Endothelial cell of umbilical vein (primary cell): ENCODE measurements around the gene FARP1. TPM values are rescaled to one million over a fixed set of nuclear protein-coding genes. Genes with fewer than 3 reads are reported as not detected.

ENCODE experiments used
- BruUV-seq: library from RNA; stranded (reverse); fragments of 400-500 nt; replicated peaks from 2 replicates; lab custom pipeline; 2021; lab: Mats Ljungman, UMichigan
- CTCF ChIA-PET: fragments of 300-600, 350-600 bp; sonication (Branson Sonifier 250); formaldehyde crosslinking; loops from one replicate; lab custom pipeline; 2021; ENCODE audit warnings: antibody characterized with exemption, inconsistent platforms; lab: Charles Lee
- POLR2A ChIA-PET: fragments of 300-600, 350-600 bp; sonication (Branson Sonifier 250); formaldehyde crosslinking; loops from one replicate; lab custom pipeline; 2021; ENCODE audit warnings: antibody characterized with exemption, inconsistent platforms; lab: Charles Lee
- DNase-seq: peaks from one replicate; pipeline ENCODE4 v3.0.0-alpha.2; 2011; ENCODE audit warnings: low read depth, low spot score
- FAIRE-seq: peaks from 2 replicates; lab custom pipeline; 2011; peaks lifted over from hg19 to GRCh38; lab: Jason Lieb, UNC
- H2AFZ ChIP-seq: 2 replicates; pipeline ENCODE4 v1.6.0; 2012; ENCODE audit warnings: low read depth, low read length, control low read depth, inconsistent platforms
- H3K27ac ChIP-seq: 2 replicates; pipeline ENCODE4 v1.5.1; 2011; ENCODE audit warnings: low read depth, mild to moderate bottlenecking, control low read depth, low read length, moderate library complexity; ENCODE audit not compliant: insufficient read depth
- H3K27me3 ChIP-seq, 2 experiments: 2 replicates each; pipeline versions ENCODE4 v1.6.0 to v1.6.1; 2011; ENCODE audit warnings: low read length in 2 of 2, mixed read lengths in 1 of 2; ENCODE audit not compliant: control insufficient read depth in 2 of 2, insufficient read depth in 2 of 2
- H3K36me3 ChIP-seq, 2 experiments: 2 replicates in 1 of 2; 3 replicates in 1 of 2; pipeline ENCODE4 v1.5.1; 2011; ENCODE audit warnings: low read length in 2 of 2, mild to moderate bottlenecking in 1 of 2, moderate library complexity in 1 of 2; ENCODE audit not compliant: control insufficient read depth in 2 of 2, insufficient read depth in 2 of 2; ENCODE audit errors: extremely low read depth in 1 of 2
- H3K4me1 ChIP-seq: 3 replicates; pipeline ENCODE4 v1.5.1; 2011; ENCODE audit warnings: mild to moderate bottlenecking, low read length; ENCODE audit not compliant: control insufficient read depth, insufficient read depth; ENCODE audit errors: extremely low read depth
- H3K4me2 ChIP-seq: 2 replicates; pipeline ENCODE4 v1.6.1; 2011; ENCODE audit warnings: low read length, control low read depth, mixed read lengths; ENCODE audit not compliant: insufficient read depth
- H3K4me3 ChIP-seq, 3 experiments: fragments of 200-600 bp in 1 of 3; sonication (generic), shearing (Covaris generic) in 1 of 3; replicated peaks in 1 of 3; 2 replicates each; pipeline ENCODE4 v1.5.1; 2011 to 2016; ENCODE audit warnings: control low read depth in 3 of 3, low read length in 3 of 3, mild to moderate bottlenecking in 2 of 3, inconsistent platforms in 1 of 3, low read depth in 1 of 3, moderate library complexity in 1 of 3; ENCODE audit not compliant: insufficient read depth in 1 of 3
- H3K79me2 ChIP-seq: 2 replicates; pipeline ENCODE4 v1.6.0; 2012; ENCODE audit warnings: low read length, inconsistent platforms; ENCODE audit not compliant: control insufficient read depth, insufficient read depth
- H3K9ac ChIP-seq: replicated peaks from 2 replicates; pipeline ENCODE3; 2011; ENCODE audit warnings: low read length, control low read depth; ENCODE audit not compliant: insufficient read depth; ENCODE audit errors: extremely low read depth
- H3K9me1 ChIP-seq: replicated peaks from 3 replicates; pipeline ENCODE4 v1.6.0; 2011; ENCODE audit warnings: mild to moderate bottlenecking, low read length; ENCODE audit not compliant: control insufficient read depth, insufficient read depth; ENCODE audit errors: extremely low read depth
- H3K9me3 ChIP-seq: replicated peaks from 2 replicates; pipeline ENCODE4 v1.5.1; 2012; ENCODE audit warnings: low read length, inconsistent platforms; ENCODE audit not compliant: control insufficient read depth, insufficient read depth
- H4K20me1 ChIP-seq: replicated peaks from 2 replicates; pipeline ENCODE3; 2011; ENCODE audit warnings: mild to moderate bottlenecking, low read length; ENCODE audit not compliant: control insufficient read depth, insufficient read depth; ENCODE audit errors: extremely low read depth
- EZH2 ChIP-seq: IDR thresholded peaks from 2 replicates; pipeline ENCODE4 v1.6.1; 2012; ENCODE audit warnings: borderline replicate concordance, low read depth, mild to moderate bottlenecking, moderate library complexity, low read length, inconsistent platforms; ENCODE audit not compliant: severe bottlenecking
- FOS ChIP-seq: IDR thresholded peaks from 2 replicates; pipeline ENCODE4 v1.6.1; 2011; ENCODE audit warnings: mild to moderate bottlenecking, low read length, moderate library complexity, borderline replicate concordance; ENCODE audit not compliant: insufficient read depth
- GATA2 ChIP-seq: IDR thresholded peaks from 2 replicates; pipeline ENCODE4 v1.7.0; 2011; ENCODE audit warnings: low read depth, mild to moderate bottlenecking, moderate library complexity, mixed read lengths, low read length; ENCODE audit not compliant: insufficient read length, insufficient read depth
- JUN ChIP-seq: IDR thresholded peaks from 2 replicates; pipeline ENCODE4 v1.6.1; 2011; ENCODE audit warnings: borderline replicate concordance, low read depth; ENCODE audit not compliant: insufficient read length, insufficient read depth
- MAX ChIP-seq: IDR thresholded peaks from 2 replicates; pipeline ENCODE4 v1.6.1; 2011; ENCODE audit not compliant: insufficient read depth, insufficient read length
- MYC ChIP-seq: IDR thresholded peaks from one replicate; pipeline ENCODE4 v1.6.1; 2011; ENCODE audit warnings: mild to moderate bottlenecking, low read depth, low read length
- POLR2A ChIP-seq: IDR thresholded peaks from 2 replicates; pipeline ENCODE4 v1.6.1; 2012; ENCODE audit warnings: low read depth, mild to moderate bottlenecking, control low read depth, low read length
- POLR2AphosphoS5 ChIP-seq: IDR thresholded peaks from 2 replicates; pipeline ENCODE4 v1.6.1; 2012; ENCODE audit warnings: low read depth, mild to moderate bottlenecking, control low read depth, low read length, moderate library complexity; ENCODE audit not compliant: insufficient read depth
- dilution Hi-C: fragments of 300-500 bp; cut with MboI; formaldehyde crosslinking; loops from one replicate; pipeline ENCODE4 v1.15.0; 2019; ENCODE audit warnings: low sequenced_read_pairs; ENCODE audit not compliant: extremely low pct_ligation_motif_present
- intact Hi-C: fragments of 100-400 bp; cut with micrococcal nuclease; formaldehyde crosslinking; loops from one replicate; pipeline ENCODE4 v1.10.0; 2022
- polyA plus RNA-seq, 4 experiments: library from polyadenylated mRNA; depleted of rRNA in 3 of 4; stranded (reverse) in 3 of 4; unstranded in 1 of 4; fragments of >200 nt; gene quantifications; 2 replicates each; pipeline versions ENCODE4 v1.2.1 to v1.2.3, GENCODE V29; 2011 to 2012; ENCODE audit warnings: missing spikeins in 1 of 4
- total RNA-seq: library from RNA; stranded (reverse); gene quantifications from 2 replicates; pipeline ENCODE4 v1.2.3, GENCODE V29; 2021
- TF ChIP-seq, protein P1 (sequence below), 2 donors: IDR thresholded peaks; 1 replicate in 1 of 2; 2 replicates in 1 of 2; pipeline ENCODE4 v1.5.1; 2011; ENCODE audit warnings: low read length in 2 of 2, mild to moderate bottlenecking in 2 of 2, moderate library complexity in 2 of 2, control low read depth in 1 of 2, inconsistent platforms in 1 of 2, low read depth in 1 of 2; ENCODE audit not compliant: insufficient read depth in 1 of 2; ENCODE audit errors: extremely low read depth in 1 of 2

Gene FARP1
- total and polyA plus RNA-seq, 2 donors (not counting 3 experiments of a cell fraction or from before 2014, with no cell fraction given) = 19.0 to 77.7 TPM

DNA sequence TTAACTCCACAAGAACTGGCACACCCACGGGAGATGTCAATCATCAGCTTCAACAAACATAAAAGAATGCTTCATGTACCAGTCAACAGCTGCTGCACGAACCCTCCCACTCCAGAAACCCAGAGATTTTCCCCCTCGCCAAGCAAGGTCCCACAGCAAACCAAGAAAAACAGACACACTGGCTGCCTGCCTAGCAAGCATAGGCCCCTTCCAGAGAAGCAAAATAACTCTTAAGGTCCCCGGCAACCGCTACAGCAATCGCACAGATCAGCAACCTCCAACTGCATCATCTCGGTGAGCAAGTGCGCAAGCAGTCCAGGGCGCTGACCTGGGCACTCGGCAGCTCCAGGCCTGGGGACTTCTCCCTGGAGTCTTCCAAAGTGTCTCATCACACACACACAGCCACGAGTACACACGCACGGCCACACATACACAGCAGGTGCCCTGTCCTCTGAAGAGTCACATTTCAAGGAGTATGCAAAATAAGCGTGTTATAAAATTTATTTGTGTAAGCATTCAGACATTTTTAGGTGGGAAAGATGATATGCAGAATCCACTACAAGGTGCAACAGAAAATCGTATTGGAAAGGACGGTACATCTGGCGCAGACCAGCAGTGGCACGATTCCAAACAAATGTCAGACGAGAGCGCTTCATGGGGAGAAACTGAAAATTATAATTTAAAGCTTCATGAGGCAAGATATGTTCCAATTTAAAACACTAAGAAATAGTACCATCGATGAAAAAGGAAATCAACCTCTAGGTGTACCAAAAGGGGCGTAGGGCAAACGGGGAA, 309.0 kb downstream of the FARP1 start:
- dilution Hi-C loops = no loop called here
- DNase-seq (no peak), FAIRE-seq (no peak)
- Histone ChIP-seq H2AFZ (no peak overlapping the region), H3K9ac (no peak overlapping the region), H3K36me3 (peaks cover 6 to 33% of the 10 kb centered on the region in 2 experiments), H3K4me1 (no peaks in the 10 kb centered on the region), H3K9me1 (no peaks in the 10 kb centered on the region), H3K4me2 (no peak overlapping the region), H3K4me3 (no peak overlapping the region), H4K20me1 (no peaks in the 10 kb centered on the region), H3K27ac (no peak overlapping the region), H3K9me3 (no peaks in the 10 kb centered on the region), H3K79me2 (no peaks in the 10 kb centered on the region), H3K27me3 (no peaks in the 10 kb centered on the region)
- POLR2A ChIA-PET = interaction anchor here (1.8 kb wide), 1 partner anchor 126 kb away, joined by 4 read pairs; no protein-coding TSS in a partner anchor
- intact Hi-C loops = no loop called here
- CTCF ChIA-PET = interaction anchor here (0.8 to 3.0 kb wide), 6 partner anchors 14 to 221 kb away, joined by 3 to 19 read pairs (median 5); no protein-coding TSS in a partner anchor
- TF ChIP-seq POLR2A (no peak), EZH2 (no peak), JUN (no peak), POLR2AphosphoS5 (no peak), FOS (no peak), MAX (no peak), GATA2 (no peak), MYC (no peak)
- TF ChIP-seq, protein P1, sequence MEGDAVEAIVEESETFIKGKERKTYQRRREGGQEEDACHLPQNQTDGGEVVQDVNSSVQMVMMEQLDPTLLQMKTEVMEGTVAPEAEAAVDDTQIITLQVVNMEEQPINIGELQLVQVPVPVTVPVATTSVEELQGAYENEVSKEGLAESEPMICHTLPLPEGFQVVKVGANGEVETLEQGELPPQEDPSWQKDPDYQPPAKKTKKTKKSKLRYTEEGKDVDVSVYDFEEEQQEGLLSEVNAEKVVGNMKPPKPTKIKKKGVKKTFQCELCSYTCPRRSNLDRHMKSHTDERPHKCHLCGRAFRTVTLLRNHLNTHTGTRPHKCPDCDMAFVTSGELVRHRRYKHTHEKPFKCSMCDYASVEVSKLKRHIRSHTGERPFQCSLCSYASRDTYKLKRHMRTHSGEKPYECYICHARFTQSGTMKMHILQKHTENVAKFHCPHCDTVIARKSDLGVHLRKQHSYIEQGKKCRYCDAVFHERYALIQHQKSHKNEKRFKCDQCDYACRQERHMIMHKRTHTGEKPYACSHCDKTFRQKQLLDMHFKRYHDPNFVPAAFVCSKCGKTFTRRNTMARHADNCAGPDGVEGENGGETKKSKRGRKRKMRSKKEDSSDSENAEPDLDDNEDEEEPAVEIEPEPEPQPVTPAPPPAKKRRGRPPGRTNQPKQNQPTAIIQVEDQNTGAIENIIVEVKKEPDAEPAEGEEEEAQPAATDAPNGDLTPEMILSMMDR (IDR thresholded peaks at IDR 0.05; ENCODE audit: extremely low read depth in 1 of 2, insufficient read depth in 1 of 2, low read depth in 1 of 2, low read length in 2 of 2) = no peak
- BruUV-seq = no TSS peak
